ENCODE measurements around the gene USP24.

DNA sequence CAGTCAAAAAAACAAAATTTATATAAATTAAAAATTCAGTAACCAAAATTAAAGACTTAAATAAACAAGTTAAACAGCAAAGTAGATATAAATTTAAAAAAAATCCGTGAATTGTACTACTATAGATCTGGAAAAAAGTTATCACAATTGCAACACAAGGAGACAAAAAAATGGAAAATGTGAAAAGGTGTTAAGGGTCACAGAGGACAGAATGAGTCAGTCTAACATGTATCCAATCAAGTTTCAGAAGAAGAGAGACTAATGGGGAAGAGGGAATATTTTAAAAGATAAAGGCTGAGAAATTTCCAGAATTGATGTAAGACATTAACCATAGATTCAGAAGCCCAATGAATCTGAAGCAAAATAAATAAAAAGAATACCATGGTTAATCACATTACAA lies 46.0 kb downstream of the USP24 start:
- TF ChIP-seq POLR2AphosphoS5 (IDR thresholded peaks at IDR 0.05; ENCODE audit: low read depth, low read length) (no peak), POLR2A (IDR thresholded peaks at IDR 0.05; ENCODE audit: low read depth, low read length) (no peak)
